ENCODE data around the gene IFIT1. TPM values are rescaled to one million over a fixed set of nuclear protein-coding genes. Genes with fewer than 3 reads are reported as not detected.

Gene IFIT1
- total and polyA plus RNA-seq, 2 experiments from 2014 or later, result 1.5 to 3.9 TPM

- Mint-ChIP-seq H3K4me3 (no peak overlapping the region), H3K4me1 (peaks cover 8% of the 10 kb centered on the region), H3K27ac (no peak overlapping the region), H3K9me3 (peaks cover 2% of the 10 kb centered on the region; the same call in 1 of the 3 replicates), H3K36me3 (ENCODE audit: low read depth) (no peaks in the 10 kb centered on the region), H3K27me3 (ENCODE audit: insufficient read depth, low read depth, poor library complexity) (peaks cover 2% of the 10 kb centered on the region)
- H3F3A ChIP-seq (replicated peaks; ENCODE audit: low read depth), result no peaks in the 10 kb centered on the region
- peaks cover 8% of the 10 kb centered on the region; the same call in 1 of the 2 replicates for H3K9me2 ChIP-seq (ENCODE audit: insufficient read depth)
- no peaks in the 10 kb centered on the region for H3K36me3 ChIP-seq (ENCODE audit: insufficient read depth)
- no peak overlapping the region for H3K4me3 ChIP-seq
- no peak overlapping the region for H3K27ac ChIP-seq (ENCODE audit: low read depth)
- no peak overlapping the region for H2AFZ ChIP-seq
- H3K4me2 ChIP-seq, result no peak overlapping the region
- peaks cover 7% of the 10 kb centered on the region for H3K4me1 ChIP-seq (ENCODE audit: insufficient read depth)
- no peaks in the 10 kb centered on the region for H3K79me2 ChIP-seq (replicated peaks; ENCODE audit: insufficient read depth)
- DNase-seq (ENCODE audit: low spot score), result no peak
- no peaks in the 10 kb centered on the region for H4K20me1 ChIP-seq (replicated peaks; ENCODE audit: insufficient read depth)
- TF ChIP-seq, protein P1, sequence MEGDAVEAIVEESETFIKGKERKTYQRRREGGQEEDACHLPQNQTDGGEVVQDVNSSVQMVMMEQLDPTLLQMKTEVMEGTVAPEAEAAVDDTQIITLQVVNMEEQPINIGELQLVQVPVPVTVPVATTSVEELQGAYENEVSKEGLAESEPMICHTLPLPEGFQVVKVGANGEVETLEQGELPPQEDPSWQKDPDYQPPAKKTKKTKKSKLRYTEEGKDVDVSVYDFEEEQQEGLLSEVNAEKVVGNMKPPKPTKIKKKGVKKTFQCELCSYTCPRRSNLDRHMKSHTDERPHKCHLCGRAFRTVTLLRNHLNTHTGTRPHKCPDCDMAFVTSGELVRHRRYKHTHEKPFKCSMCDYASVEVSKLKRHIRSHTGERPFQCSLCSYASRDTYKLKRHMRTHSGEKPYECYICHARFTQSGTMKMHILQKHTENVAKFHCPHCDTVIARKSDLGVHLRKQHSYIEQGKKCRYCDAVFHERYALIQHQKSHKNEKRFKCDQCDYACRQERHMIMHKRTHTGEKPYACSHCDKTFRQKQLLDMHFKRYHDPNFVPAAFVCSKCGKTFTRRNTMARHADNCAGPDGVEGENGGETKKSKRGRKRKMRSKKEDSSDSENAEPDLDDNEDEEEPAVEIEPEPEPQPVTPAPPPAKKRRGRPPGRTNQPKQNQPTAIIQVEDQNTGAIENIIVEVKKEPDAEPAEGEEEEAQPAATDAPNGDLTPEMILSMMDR (conservative IDR thresholded peaks at IDR 0.05; ENCODE audit: low read depth in 2 of 2), result no peak
- no peak for ATAC-seq
- no peaks in the 10 kb centered on the region for H3K27me3 ChIP-seq (ENCODE audit: insufficient read depth)
Measured at GRCh38 chr10:89360157-89360556, 32.3 kb upstream of the IFIT1 start.

- Histone ChIP-seq H3K27me3 (ENCODE audit: insufficient read depth) (no peaks in the 10 kb centered on the region), H3K36me3 (ENCODE audit: insufficient read depth) (no peaks in the 10 kb centered on the region), H3K9me2 (ENCODE audit: insufficient read depth) (no peaks in the 10 kb centered on the region), H3K4me1 (ENCODE audit: insufficient read depth) (no peaks in the 10 kb centered on the region), H3K4me2 (no peak overlapping the region), H3F3A (replicated peaks; ENCODE audit: low read depth) (no peaks in the 10 kb centered on the region), H4K20me1 (replicated peaks; ENCODE audit: insufficient read depth) (no peaks in the 10 kb centered on the region), H3K27ac (ENCODE audit: low read depth) (no peak overlapping the region), H2AFZ (no peak overlapping the region), H3K79me2 (replicated peaks; ENCODE audit: insufficient read depth) (no peaks in the 10 kb centered on the region), H3K4me3 (no peak overlapping the region)
- no peak for ATAC-seq
- Mint-ChIP-seq H3K9me3 (no peaks in the 10 kb centered on the region; the same call in 2 of the 3 replicates), H3K27me3 (ENCODE audit: insufficient read depth, low read depth, poor library complexity) (peaks cover 2% of the 10 kb centered on the region), H3K36me3 (ENCODE audit: low read depth) (no peaks in the 10 kb centered on the region), H3K4me1 (peaks cover 2% of the 10 kb centered on the region; the same call in 2 of the 3 replicates), H3K4me3 (no peak overlapping the region), H3K27ac (no peak overlapping the region)
- no peak for DNase-seq (ENCODE audit: low spot score)
- TF ChIP-seq ZNF331 (CRISPR knock-in tag; IDR thresholded peaks at IDR 0.05; ENCODE audit: low read depth) (no peak), CREB1 (CRISPR knock-in tag; IDR thresholded peaks at IDR 0.05; ENCODE audit: low read depth) (no peak), EZH2phosphoT487 (IDR thresholded peaks at IDR 0.05; ENCODE audit: unreplicated experiment) (no peak), ZNF114 (CRISPR knock-in tag; IDR thresholded peaks at IDR 0.05) (no peak), POLR2AphosphoS5 (IDR thresholded peaks at IDR 0.05; ENCODE audit: low read depth) (no peak), JUNB (IDR thresholded peaks at IDR 0.05; ENCODE audit: unreplicated experiment) (no peak), NANOG (IDR thresholded peaks at IDR 0.05; ENCODE audit: borderline replicate concordance) (no peak), EZH2 (IDR thresholded peaks at IDR 0.05; ENCODE audit: low read depth, unreplicated experiment) (no peak)
- TF ChIP-seq, protein P1 (conservative IDR thresholded peaks at IDR 0.05; ENCODE audit: low read depth in 2 of 2), result no peak
- TF ChIP-seq, protein P2, sequence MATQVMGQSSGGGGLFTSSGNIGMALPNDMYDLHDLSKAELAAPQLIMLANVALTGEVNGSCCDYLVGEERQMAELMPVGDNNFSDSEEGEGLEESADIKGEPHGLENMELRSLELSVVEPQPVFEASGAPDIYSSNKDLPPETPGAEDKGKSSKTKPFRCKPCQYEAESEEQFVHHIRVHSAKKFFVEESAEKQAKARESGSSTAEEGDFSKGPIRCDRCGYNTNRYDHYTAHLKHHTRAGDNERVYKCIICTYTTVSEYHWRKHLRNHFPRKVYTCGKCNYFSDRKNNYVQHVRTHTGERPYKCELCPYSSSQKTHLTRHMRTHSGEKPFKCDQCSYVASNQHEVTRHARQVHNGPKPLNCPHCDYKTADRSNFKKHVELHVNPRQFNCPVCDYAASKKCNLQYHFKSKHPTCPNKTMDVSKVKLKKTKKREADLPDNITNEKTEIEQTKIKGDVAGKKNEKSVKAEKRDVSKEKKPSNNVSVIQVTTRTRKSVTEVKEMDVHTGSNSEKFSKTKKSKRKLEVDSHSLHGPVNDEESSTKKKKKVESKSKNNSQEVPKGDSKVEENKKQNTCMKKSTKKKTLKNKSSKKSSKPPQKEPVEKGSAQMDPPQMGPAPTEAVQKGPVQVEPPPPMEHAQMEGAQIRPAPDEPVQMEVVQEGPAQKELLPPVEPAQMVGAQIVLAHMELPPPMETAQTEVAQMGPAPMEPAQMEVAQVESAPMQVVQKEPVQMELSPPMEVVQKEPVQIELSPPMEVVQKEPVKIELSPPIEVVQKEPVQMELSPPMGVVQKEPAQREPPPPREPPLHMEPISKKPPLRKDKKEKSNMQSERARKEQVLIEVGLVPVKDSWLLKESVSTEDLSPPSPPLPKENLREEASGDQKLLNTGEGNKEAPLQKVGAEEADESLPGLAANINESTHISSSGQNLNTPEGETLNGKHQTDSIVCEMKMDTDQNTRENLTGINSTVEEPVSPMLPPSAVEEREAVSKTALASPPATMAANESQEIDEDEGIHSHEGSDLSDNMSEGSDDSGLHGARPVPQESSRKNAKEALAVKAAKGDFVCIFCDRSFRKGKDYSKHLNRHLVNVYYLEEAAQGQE (IDR thresholded peaks at IDR 0.05; ENCODE audit: unreplicated experiment), result no peak
Measured at GRCh38 chr10:89362929-89363328, 29.5 kb upstream of the IFIT1 start.
